Peyer's patch (tissue), 4 donors: ENCODE measurements around the gene SUMO3. TPM values are rescaled to one million over a fixed set of nuclear protein-coding genes. Genes with fewer than 3 reads are reported as not detected.

Source experiments
- DNase-seq, 3 donors: peaks; one replicate each; pipeline ENCODE4 v3.0.0-alpha.2; 2017 to 2019
- H3K27ac ChIP-seq, 4 donors: fragments of 200-600 bp; sonication (generic); one replicate each; pipeline ENCODE4 v1.5.1; 2016 to 2019
- H3K27me3 ChIP-seq, 2 donors: fragments of 200-600 bp; sonication (generic); one replicate each; pipeline ENCODE4 v1.5.1; 2019
- H3K36me3 ChIP-seq, 3 donors: fragments of 200-600 bp; sonication (generic); one replicate each; pipeline ENCODE4 v1.5.1; 2016 to 2019
- H3K4me1 ChIP-seq, 4 donors: fragments of 200-600 bp; sonication (generic); one replicate each; pipeline ENCODE4 v1.5.1; 2016 to 2019
- H3K4me3 ChIP-seq, 4 donors: fragments of 200-600 bp; sonication (generic); 1 replicate in 3 of 4; 2 replicates in 1 of 4; pipeline ENCODE4 v1.5.1; 2016 to 2019; ENCODE audit warnings: mild to moderate bottlenecking in 1 of 4
- H3K9me3 ChIP-seq, 4 donors: fragments of 200-600 bp; sonication (generic); one replicate each; pipeline ENCODE4 v1.5.1; 2016 to 2019; ENCODE audit warnings: mild to moderate bottlenecking in 1 of 4
- CTCF ChIP-seq, 6 experiments: fragments of 450-650 bp in 4 of 6; fragments of 200-600 bp in 2 of 6; sonication (generic) in 1 of 6; IDR thresholded peaks; one replicate each; pipeline ENCODE4 v1.5.1; 2017 to 2019; ENCODE audit warnings: antibody characterized with exemption in 6 of 6, mild to moderate bottlenecking in 3 of 6, moderate library complexity in 1 of 6
- POLR2A ChIP-seq, 2 donors: fragments of 450-650 bp; IDR thresholded peaks; one replicate each; pipeline ENCODE4 v1.5.1; 2017; ENCODE audit warnings: antibody characterized with exemption in 2 of 2, mild to moderate bottlenecking in 2 of 2, moderate library complexity in 2 of 2
- total RNA-seq, 4 donors: library from RNA; depleted of rRNA; stranded (reverse); fragments of >200 nt; gene quantifications; one replicate each; pipeline ENCODE4 v1.1.0, GENCODE V29; 2016

Gene SUMO3
- total RNA-seq, 4 donors from 2014 or later = 42.6 to 57.6 (median 49.8) TPM

- peak in 1 of 3 donors; percentile 8 for DNase-seq
Measured at GRCh38 chr21:44838951-44839350, 21.1 kb upstream of the SUMO3 start.

DNA sequence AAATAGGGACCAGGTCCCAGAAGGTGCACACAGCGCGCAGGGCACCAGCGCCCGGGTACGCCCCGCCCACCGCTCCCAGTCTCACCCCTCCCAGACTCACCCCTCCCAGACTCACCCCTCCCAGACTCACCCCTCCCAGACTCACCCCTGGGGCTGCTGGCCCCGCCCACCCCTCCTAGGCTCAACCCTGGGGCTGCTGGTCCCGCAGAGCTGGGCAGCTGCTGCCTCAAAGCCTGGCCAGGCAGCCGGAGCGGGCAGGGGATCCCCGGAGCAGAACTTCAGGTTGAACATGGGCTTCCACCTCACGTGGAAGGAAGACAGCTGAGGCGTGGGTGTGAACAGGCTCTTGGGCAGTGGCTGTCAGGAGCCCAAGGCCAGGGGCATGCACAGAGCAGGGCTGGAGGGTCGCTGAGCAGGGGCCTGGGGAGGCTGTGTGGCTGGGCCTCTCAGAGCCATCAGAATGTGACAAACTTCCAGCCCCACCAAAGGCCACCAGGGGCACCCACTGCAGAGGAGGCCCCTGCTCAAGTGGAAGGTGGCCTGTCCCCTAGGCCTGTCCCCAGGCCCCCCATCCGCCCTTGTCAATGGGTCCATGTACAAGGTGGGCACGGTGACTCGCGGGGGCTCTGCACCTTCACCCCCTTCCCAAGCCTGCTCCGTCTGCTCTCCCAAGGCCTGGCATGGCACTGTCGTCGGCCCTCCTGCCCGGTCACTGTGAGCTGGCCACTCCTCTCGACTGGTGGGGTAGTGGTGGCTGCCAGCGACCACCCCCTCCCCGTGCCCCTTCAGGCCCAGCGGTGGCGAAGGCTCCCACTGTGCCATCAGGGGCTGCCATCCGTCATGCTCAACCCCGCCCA, 20.4 kb upstream of the SUMO3 start:
- Histone ChIP-seq H3K9me3 (no peaks in the 10 kb centered on the region), H3K27ac (no peak overlapping the region), H3K4me1 (no peaks in the 10 kb centered on the region), H3K36me3 (no peaks in the 10 kb centered on the region), H3K4me3 (no peak overlapping the region), H3K27me3 (no peaks in the 10 kb centered on the region)
- DNase-seq = peak in 2 of 3 donors; percentile 42 to 46
- no peak for TF ChIP-seq CTCF (IDR thresholded peaks at IDR 0.05)
- no peak for TF ChIP-seq POLR2A (IDR thresholded peaks at IDR 0.05)

More at GRCh38 chr21:44838951-44839350, 21.1 kb upstream of the SUMO3 start:
- no peak overlapping the region for H3K4me3 ChIP-seq
- H3K36me3 ChIP-seq = no peaks in the 10 kb centered on the region
- H3K4me1 ChIP-seq = no peaks in the 10 kb centered on the region
- H3K9me3 ChIP-seq = no peaks in the 10 kb centered on the region
- H3K27me3 ChIP-seq = no peaks in the 10 kb centered on the region
- no peak overlapping the region for H3K27ac ChIP-seq
- TF ChIP-seq CTCF (IDR thresholded peaks at IDR 0.05) (no peak), POLR2A (IDR thresholded peaks at IDR 0.05) (no peak)

DNA sequence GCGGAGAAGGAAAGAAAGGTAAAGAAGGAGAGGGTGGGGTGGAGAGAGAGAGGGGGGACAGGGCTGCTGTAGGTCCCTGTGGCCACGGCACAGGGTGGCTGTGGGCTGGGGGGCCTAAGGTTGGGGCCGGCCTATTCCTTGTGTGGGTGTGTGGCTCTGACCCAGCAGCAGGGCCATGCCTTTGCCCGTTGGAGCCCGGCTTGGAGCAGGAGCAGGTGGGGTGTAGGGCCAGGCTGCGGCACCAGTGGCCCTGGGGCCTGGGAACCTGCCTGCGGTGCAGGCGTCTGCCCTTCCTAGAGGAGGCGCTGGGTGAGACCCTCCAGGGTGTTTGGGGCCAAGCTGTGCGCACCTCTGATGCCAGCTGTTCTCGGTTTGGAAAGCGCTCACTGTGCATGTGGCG, 19.7 kb upstream of the SUMO3 start:
- no peak overlapping the region for H3K27ac ChIP-seq

GRCh38 chr21:44836666-44837471, 19.0 kb upstream of the SUMO3 start:
- TF ChIP-seq CTCF (IDR thresholded peaks at IDR 0.05) (no peak), POLR2A (IDR thresholded peaks at IDR 0.05) (no peak)
- Histone ChIP-seq H3K9me3 (no peaks in the 10 kb centered on the region), H3K27me3 (no peaks in the 10 kb centered on the region), H3K4me3 (no peak overlapping the region), H3K4me1 (no peaks in the 10 kb centered on the region), H3K36me3 (no peaks in the 10 kb centered on the region), H3K27ac (no peak overlapping the region)
- DNase-seq = peak in 2 of 3 donors; percentile 50 to 56

More for the DNA sequence above, 19.7 kb upstream of the SUMO3 start:
- no peaks in the 10 kb centered on the region for H3K27me3 ChIP-seq
- no peaks in the 10 kb centered on the region for H3K9me3 ChIP-seq
- H3K4me3 ChIP-seq = no peak overlapping the region
- DNase-seq = peak in 1 of 3 donors; percentile 39
- no peak for TF ChIP-seq CTCF (IDR thresholded peaks at IDR 0.05)
- TF ChIP-seq POLR2A (IDR thresholded peaks at IDR 0.05) = no peak
- no peaks in the 10 kb centered on the region for H3K4me1 ChIP-seq
- no peaks in the 10 kb centered on the region for H3K36me3 ChIP-seq

GRCh38 chr21:44836349-44836665, 18.4 kb upstream of the SUMO3 start:
- Histone ChIP-seq H3K36me3 (no peaks in the 10 kb centered on the region), H3K4me1 (no peaks in the 10 kb centered on the region), H3K4me3 (no peak overlapping the region), H3K27me3 (no peaks in the 10 kb centered on the region), H3K9me3 (no peaks in the 10 kb centered on the region), H3K27ac (no peak overlapping the region)
- DNase-seq = peak in 1 of 3 donors; percentile 8
- no peak for TF ChIP-seq CTCF (IDR thresholded peaks at IDR 0.05)
- no peak for TF ChIP-seq POLR2A (IDR thresholded peaks at IDR 0.05)
